MV-4-11 (cell line): ENCODE results near the gene TMUB2.
"Not testable (repeated sequence)": the region's sequence is repeated elsewhere in the genome, so short reads cannot be mapped to it uniquely, and the experiment has no call there.

Experiments
- DNase-seq: peaks from one replicate; lab custom pipeline; 2025; lab: John Stamatoyannopoulos, UW

TMUB2 gene

DNA sequence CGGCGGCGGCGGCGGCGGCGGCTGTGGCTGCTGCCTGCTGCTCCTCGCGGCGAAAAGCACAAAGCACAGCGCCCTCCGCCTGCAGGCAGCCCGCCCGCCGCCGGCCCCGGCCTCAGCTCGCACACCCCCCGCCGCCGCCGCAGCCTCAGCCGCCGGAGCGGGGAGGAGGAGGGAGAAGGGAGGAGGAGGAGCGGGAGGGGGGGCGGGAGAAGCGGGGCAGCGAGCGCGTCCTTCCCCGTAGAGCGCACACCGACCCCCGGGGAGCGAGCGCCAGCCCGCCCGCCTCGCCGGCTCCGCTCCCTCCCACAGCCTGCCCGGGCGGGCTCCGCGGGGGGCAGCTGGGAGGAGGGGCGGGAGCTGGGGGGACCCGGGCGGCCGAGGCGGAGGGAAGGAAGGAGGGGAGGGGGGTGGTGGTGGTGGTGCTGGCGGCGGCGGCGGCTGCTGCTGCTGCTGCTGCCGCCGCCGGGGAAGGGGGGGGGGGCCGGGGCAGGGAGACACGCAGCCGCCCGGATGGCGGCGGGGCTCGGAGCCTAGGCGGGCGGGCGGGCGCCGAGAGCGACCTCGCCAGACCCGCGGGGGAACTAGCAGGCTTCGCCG lies 32.9 kb downstream of the TMUB2 start, which contains the start of gene UBTF:
UBTF (minus strand) TSS at position 60 of the 597 bp plus-strand sequence. CDS start 1,446 bp downstream, outside the sequence.
- peak; percentile 26 for DNase-seq

DNA sequence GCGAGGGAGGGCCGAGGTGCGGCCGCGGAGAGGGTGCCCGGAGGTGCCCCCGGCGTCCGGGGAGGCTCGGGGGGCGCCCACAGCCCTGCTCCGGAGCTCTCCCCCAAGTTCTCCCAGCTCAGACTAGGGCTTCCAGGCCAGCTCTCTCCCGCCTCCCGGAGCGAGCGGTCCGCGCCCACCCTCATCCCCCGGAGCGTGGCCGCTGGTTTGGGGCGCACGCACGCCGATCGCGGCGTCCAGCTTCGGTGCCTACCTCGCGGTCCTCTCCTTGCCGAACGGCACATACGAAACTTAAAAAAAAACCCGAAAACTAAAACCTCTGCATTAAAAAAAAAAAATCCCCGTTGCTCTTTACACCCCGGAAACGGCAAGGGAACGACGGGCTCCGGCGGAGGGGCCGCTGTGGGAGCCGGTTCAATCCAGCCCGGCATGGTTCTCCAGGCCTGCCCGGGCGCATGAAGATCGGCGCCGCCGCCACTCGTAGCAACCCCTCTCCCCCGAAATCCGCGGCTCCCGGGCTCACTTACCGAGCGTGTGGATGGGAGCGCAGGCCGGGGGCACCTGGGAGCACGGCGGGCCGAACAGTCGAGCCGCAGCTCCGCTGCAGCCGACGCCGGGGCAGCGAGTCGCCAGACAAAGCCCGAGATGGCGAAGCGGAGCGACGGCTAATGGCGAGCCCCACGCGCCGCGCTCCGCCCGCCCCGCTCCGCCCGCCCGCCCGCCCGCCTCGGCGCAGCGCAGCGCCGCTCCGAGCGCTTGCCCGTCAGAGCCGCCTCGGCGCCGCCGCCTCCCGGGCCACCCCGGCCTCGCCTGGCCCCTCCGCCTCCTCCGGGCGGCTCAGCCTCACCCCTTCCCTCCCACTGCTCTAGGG lies 33.7 kb downstream of the TMUB2 start:
- DNase-seq, result peak; percentile 1

DNA sequence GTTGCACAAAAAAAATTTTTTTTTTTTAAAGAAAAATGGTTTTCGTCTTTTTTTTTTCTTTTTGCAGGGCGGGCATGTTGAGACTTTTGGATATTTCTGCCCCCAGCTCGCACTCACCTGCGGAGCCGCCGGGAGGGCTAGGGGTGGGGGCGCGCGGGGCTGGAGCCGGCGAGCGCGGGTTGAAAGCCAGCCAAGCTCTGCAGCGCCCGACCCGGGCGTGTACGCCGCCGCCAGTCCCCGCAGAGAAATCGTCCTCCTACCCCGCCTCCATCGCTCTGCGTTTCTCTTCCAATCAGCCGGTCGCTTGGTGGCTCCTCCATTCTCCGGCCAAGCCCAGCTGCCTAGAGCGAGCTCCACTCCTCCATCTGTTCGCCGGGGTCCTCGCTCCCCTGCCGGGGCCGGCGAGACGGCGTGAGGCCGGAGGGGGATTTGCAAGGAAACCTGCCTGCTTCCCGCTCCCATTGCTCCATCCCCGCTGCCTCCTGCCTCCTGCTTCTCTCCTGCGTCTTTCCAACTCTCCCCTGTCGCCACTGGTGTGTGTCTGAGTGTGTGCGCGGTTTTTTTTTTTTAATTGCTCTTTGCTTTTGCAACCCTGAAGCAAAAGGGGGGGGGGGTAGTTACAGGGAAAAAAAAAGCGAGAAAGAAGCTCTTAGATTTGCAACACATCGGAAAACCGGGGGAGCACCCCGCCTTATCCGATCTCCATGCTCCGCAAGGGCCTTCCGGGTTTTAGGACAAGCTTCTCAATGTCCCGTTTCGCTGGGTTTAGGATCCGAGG lies 34.5 kb downstream of the TMUB2 start:
- peak; percentile 67 for DNase-seq

DNA sequence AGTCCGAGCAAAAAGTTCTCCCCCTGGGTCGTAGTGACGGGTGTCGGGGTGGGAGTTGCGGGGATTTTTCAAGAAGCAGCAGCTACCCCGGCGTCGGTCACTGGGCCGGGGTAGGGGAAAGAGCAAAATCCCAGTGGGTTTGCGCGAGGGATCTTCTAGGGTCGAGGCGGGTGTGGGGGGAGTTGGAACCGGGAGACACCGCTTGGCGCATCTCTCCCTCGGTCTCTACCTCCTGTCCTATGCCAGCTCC lies 35.0 kb downstream of the TMUB2 start:
- no peak for DNase-seq

DNA sequence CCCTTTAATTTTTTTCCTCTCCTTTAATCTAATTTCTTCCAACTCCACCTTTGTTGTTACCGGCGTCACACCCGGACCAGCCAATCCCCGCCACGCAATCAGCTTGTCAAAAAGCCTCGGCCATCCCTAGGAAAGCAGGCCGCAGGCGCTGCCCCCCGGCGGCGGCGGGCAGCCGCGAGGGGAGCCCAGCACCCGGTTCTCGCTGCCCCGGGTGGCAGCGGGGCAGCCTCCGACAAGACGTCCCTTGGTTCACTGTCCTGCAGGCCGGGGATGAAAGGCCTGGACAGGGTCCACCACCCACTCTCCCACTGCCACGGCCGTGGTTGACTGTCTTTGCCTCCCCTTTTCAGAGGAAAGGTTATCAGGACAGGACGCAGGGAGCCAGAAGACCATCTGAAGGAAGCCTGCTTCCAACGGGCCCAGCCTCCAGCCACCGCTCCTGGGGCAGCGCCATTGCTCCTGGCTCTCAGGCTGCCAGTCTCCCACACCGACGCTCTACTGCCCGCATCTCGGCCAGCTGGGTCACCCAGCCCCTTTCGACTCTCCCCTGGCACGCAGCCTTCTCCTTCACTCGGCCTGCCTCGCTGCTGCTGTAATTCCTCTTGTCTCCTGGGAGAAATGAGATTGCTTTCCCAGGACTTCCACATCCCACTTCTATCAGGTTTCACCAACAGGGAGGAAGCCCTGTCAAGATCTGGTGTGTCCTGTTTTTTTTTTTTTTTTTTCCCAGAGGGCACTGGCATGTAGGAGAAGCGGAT lies 35.5 kb downstream of the TMUB2 start:
- peak; percentile 48 for DNase-seq

DNA sequence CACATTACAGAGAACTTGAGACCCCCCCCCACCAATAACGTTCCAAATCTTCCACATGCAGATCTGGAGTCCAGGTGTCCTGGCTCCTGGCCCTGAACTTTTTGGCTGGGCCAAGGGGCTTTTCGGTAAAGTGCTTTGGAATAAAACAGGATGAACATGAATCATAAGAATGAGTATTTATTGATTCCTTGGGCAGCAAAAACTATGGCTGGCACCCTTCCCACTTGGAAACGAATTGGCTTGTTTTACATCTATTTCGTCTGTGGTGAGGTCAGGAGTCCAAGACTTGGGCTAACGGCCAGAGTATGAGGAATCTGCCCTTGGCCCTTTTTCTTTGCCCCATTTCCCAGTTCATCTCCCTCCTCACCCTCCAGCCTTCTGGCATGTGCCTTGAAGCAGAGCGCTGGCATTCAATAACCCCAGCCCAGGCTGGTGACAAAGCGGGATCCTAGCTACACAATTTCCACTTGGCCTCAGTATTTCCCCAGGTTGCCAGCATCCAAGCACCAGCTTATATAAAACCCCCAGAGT lies 36.8 kb downstream of the TMUB2 start:
- DNase-seq, result no peak

DNA sequence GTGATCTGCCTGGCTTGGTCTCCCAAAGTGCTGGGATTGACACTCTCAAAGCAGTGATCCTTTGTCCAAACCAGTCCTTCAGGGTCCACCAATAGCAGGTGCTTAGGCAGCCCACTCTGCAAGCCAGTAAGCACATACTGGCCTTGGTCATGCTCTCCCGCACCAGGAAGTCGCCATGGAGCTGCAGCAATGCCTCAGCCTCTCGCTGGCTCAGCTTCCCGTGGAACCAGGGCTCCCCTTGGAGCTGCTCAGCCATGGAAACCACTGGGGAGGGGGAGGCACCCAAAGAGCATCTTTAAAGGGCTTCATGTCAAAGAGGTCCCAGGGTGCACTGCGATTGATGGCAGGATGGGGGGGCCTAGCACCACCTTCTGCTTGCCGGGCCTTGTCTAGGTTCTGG lies 42.3 kb downstream of the TMUB2 start:
- DNase-seq, result no peak

DNA sequence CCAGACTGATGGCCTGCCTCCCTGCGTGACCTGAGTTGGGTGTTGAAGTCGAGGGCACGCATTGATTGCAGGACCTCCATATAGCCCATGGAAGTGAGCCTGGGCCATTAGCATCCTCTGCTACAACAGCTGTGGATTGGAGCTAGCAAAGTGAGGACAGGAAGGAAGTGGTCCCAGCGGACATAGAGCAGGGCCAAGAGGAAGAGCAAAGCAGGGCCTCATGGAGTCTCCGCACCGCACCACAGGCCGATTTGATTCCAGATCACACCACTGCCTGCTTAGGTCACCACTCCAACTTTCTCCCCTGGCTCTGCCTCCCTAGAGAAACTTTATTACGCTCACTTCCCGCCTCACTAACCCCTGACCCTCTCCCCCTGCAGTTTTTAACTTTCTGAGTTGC lies 43.4 kb downstream of the TMUB2 start:
- no peak for DNase-seq

DNA sequence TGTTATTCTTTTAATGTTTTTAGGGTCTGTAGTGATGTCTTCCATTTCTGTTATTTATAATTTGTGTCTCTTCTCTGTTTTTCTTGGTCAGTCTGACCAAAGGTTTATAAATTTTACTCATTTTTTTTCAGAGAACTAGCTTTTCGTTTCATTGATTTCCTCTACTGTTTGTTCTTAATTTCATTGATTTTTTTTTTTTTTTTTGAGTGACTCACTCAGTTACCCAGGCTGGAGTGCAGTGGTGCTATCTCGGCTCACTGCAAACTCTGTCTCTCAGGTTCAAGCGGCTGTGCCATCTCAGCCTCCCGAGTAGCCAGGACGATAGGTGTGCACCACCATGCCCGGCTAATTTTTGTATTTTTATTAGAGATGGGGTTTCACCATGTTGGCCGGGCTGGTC lies 45.3 kb downstream of the TMUB2 start:
- no peak for DNase-seq

DNA sequence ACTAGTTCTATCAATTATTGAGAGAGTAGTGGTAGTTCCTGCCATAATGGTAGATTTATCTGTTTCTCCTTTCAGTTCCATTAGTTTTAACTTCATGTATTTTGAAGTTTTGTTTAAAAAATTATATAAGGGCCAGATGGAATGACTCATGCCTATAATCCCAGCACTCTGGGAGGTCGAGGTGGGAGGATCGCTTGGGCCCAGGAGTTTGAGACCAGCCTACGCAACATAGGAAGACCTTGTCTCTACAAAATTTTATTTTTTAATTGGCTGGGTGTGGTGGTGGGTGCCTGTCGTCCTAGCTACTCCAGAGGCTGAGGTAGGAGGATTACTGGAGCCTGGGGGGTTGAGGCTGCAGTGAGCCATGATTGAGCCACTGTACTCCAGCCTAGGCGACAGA lies 46.8 kb downstream of the TMUB2 start:
- no peak for DNase-seq

DNA sequence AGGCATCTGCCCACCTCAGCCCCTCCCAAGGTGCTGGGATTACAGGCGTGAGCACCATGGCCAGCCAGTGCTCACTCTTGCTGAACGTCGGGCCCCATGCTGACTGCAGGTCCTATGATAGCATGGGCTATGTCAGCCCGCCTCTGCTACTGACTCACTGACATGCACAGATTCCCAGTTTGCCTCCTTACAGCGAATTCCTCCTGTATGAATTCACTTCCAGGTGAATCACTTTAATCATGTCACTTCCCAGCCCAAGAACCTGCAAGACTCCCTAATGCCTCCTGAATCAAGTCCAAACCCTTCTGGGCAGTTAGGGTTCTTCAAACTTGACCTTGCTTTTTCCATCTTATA lies 48.8 kb downstream of the TMUB2 start:
- DNase-seq, result no peak

DNA sequence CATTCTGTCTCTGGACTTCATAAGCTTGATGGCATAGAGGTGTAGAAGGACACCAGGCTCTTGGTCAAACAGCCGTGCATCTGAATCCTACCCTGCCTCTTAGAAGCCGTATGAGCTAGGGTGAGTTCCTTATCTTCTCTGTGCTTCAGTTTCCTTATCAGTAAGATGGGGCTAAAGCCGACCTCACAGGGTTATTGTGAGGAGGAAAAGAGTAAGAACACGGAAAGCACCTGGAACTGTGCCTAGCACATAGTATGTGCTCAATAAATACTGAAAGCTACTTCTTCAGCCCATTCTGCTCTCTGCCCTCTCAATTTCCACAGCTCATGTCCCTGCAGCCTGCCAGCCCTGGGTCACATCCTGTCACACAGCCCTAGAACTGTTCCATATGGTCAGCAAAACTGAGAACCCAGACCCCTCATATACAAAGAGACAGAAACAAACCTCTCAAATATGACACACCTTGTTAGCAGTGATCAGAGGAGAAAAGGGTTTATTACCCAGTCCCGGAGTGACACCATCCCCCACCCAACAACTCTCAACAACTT lies 49.7 kb downstream of the TMUB2 start:
- DNase-seq, result no peak

DNA sequence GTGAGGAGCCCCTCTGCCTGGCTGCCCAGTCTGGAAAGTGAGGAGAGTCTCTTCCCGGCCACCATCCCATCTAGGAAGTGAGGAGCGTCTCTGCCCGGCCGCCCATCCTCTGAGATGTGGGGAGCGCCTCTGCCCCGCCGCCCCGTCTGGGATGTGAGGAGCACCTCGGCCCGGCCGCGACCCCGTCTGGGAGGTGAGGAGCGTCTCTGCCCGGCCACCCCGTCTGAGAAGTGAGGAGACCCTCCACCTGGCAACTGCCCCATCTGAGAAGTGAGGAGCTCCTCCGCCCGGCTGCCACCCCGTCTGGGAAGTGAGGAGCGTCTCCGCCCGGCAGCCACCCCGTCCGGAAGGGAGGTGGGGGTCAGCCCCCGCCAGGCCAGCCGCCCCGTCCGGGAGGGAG lies 51.1 kb downstream of the TMUB2 start:
- DNase-seq, result not testable (repeated sequence)

DNA sequence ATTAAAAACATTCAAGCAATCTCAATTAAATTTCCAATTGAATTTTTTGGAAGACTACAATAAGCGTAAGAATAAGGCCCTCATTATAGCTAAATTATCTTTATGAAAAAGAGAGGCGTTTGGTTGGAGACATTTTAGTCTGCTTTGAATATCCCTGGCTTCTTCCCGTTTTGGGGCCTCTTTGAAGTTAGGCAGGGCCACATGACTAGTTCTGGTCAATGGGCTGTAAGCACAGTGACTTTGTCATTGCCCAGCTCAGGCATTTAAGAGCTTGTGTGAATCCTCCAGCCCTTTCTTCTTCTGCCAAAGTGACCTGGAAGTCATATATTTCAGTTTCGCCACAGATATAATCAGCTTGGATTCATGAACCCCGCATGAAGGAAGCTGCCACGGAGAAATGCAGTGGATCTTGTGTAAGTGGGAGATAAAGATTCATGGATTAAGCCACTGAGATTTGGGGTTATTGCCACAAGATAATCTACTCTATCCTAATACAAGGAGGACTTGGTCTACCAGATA lies 54.4 kb downstream of the TMUB2 start:
- DNase-seq, result peak; percentile 83
